Activated T-cell treated with anti-CD3 and anti-CD28 coated beads, Interleukin-2, amount 50 U/mL, for 1 hour (primary cell): ENCODE measurements around the gene EVI5L.

Experiments
- DNase-seq: peaks from one replicate; pipeline ENCODE4 v3.0.0-alpha.2; 2020

Gene EVI5L

GRCh38 chr19:7903244-7904073 is 73.4 kb downstream of the EVI5L start, which contains the start of gene MAP2K7:
TSS of gene MAP2K7 (plus strand) at chr19:7903877. CDS start at chr19:7903945, 68 bp downstream.
- peak; percentile 100 for DNase-seq

GRCh38 chr19:7904074-7905020 is 74.3 kb downstream of the EVI5L start:
- DNase-seq, result no peak

- no peak for DNase-seq
Measured at GRCh38 chr19:7905268-7905667, 75.2 kb downstream of the EVI5L start.

- DNase-seq, result no peak
Measured at GRCh38 chr19:7905859-7906258, 75.8 kb downstream of the EVI5L start.

GRCh38 chr19:7907122-7907521 is 77.1 kb downstream of the EVI5L start:
- DNase-seq, result no peak

- no peak for DNase-seq
Measured at GRCh38 chr19:7907544-7907943, 77.5 kb downstream of the EVI5L start.

GRCh38 chr19:7908078-7908699 is 78.2 kb downstream of the EVI5L start:
- DNase-seq, result no peak

GRCh38 chr19:7908742-7909461 is 78.9 kb downstream of the EVI5L start:
- DNase-seq, result no peak

- no peak for DNase-seq
Measured at GRCh38 chr19:7909471-7910067, 79.6 kb downstream of the EVI5L start.

- DNase-seq, result no peak
Measured at GRCh38 chr19:7910321-7911161, 80.5 kb downstream of the EVI5L start.

- no peak for DNase-seq
Measured at GRCh38 chr19:7911508-7912143, 81.6 kb downstream of the EVI5L start.

GRCh38 chr19:7912144-7912696 is 82.2 kb downstream of the EVI5L start:
- DNase-seq, result no peak

- no peak for DNase-seq
Measured at GRCh38 chr19:7912697-7913564, 82.9 kb downstream of the EVI5L start.

- no peak for DNase-seq
Measured at GRCh38 chr19:7913652-7914051, 83.6 kb downstream of the EVI5L start.

GRCh38 chr19:7914099-7914498 is 84.1 kb downstream of the EVI5L start:
- DNase-seq, result no peak
